PC-9 (cell line): Measurements from ENCODE around the gene RNF130.

Experiments
- CTCF ChIP-seq: fragments of 200-600 bp; sonication (generic); conservative IDR thresholded peaks from 2 replicates; pipeline ENCODE4 v1.6.1; 2017; ENCODE audit warnings: mixed run types, antibody characterized with exemption, mild to moderate bottlenecking, moderate library complexity
- EZH2 ChIP-seq: fragments of 200-600 bp; sonication (generic); IDR thresholded peaks from 2 replicates; pipeline ENCODE4 v1.8.0; 2017; ENCODE audit warnings: antibody characterized with exemption, low read depth

GRCh38 chr5:179975713-179976134 is 95.8 kb downstream of the RNF130 start:
- TF ChIP-seq CTCF (no peak), EZH2 (no peak)
